Thyroid gland (tissue), 4 donors: ENCODE data around the gene RASGRP1.

Experiments used
- CTCF ChIP-seq, 6 experiments: fragments of 200-600 bp in 3 of 6; fragments of 450-650 bp in 3 of 6; sonication (generic) in 3 of 6; IDR thresholded peaks; one replicate each; pipeline ENCODE4 v1.5.1; 2016 to 2019; ENCODE audit warnings: antibody characterized with exemption in 6 of 6, mild to moderate bottlenecking in 2 of 6, inconsistent platforms in 1 of 6, moderate library complexity in 1 of 6
- POLR2A ChIP-seq, 2 donors: fragments of 450-650 bp; IDR thresholded peaks; one replicate each; pipeline ENCODE4 v1.6.1; 2017; ENCODE audit warnings: antibody characterized with exemption in 2 of 2, mild to moderate bottlenecking in 2 of 2, moderate library complexity in 1 of 2

GRCh38 chr15:38490242-38490922 is 74.2 kb downstream of the RASGRP1 start:
- TF ChIP-seq CTCF (IDR thresholded peaks at IDR 0.05) (no peak), POLR2A (IDR thresholded peaks at IDR 0.05) (no peak)
